ENCODE data around the gene CNGB1.
"Not testable (repeated sequence)": the region's sequence is repeated elsewhere in the genome, so short reads cannot be mapped to it uniquely, and the experiment has no call there.

Gene CNGB1

DNA sequence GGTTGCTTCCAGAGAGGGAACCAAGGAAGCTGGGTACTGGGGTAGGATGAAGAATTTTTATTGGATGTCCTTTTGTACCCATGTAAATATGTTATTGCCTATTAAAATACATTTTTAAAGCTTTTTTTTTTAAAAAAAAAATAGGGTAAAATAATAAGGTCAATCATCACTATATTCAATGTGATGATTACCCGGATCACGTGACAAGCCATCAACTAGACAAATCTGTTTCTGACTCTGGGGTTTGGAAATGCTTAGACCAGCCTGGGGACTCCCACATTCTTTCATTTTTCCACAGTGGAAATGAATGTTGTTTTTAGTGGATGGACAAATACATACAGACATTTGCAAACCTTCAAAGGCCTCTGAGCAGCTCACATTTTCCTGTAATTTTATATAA lies 88.7 kb downstream of the CNGB1 start:
- DNase-seq, result no peak

DNA sequence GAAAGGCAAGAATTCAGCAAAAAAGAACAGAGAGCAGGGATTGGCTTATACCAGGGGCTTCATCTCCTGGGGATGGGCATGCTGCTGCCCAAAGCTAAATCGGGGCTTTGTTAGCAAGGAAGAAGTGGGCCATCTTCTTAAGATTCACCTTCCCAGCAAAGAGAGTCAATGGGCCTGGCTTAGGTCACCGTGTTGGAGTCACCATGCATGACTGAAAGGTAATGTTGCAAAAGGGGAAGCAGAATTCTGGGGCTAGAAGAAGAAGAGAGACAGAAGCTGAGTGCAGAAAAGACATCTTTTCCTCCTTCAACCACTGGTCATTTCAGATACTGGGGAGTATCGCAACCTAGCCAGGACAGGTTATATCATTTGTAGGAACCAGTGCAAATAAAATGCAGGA lies 92.3 kb downstream of the CNGB1 start:
- no peak for DNase-seq

DNA sequence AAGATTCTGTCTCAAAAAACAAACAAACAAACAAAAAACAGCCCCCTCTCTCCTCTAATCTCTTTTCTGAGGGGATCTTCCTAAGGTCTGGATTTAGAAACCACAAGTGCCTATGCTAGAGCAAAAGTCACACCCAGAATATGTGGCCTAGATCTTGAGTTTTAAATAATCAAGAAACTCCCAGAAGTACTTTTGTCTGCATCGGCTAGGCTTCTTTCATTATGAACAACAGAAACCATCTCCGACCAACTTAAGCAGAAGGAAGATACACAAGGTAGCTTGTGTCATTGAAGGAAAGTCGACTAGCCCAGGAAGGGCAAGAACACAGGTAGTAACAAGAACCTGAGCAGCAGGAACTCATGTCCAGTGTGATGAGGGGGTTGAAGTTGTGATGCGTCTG lies 94.7 kb downstream of the CNGB1 start:
- no peak for DNase-seq

DNA sequence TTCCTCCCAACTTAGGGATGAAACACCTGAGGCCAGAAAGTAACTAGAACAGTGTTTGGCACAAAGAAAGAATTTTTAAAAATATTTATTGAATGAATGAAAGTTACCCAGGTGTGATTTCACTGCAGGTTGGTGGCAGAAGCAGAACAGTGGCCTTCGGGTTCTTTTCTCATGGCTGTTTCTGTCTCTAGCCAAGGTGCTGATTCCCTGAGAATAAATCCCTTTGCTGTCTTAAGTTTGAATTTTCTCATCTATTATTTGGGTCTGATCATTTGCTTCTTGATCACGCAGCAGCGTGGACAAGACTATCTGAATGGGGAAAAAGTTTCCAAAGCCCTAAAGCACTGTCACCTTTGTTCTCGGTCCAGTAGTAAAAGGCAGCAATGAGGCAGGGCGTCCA lies 95.6 kb downstream of the CNGB1 start:
- no peak for DNase-seq

DNA sequence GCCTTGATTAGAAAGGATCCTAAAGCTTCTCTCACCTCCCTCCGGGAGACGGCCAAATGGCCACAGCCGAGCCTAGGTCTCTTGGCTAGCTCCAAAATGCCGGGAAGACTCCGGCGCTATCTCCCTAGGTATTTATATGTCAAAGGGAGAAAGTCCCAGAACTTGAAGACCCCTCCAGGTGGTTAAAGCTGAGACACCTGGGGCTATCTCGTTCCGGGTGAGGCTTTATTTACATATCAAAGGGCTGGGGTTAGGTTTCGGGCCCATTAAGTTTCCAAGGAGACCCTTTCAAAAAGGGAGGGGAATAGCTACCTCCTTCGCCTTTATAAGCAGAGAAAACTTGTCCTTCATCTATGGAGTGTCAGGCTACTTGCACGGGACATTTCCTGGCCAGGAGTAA lies 97.7 kb downstream of the CNGB1 start:
- no peak for DNase-seq

DNA sequence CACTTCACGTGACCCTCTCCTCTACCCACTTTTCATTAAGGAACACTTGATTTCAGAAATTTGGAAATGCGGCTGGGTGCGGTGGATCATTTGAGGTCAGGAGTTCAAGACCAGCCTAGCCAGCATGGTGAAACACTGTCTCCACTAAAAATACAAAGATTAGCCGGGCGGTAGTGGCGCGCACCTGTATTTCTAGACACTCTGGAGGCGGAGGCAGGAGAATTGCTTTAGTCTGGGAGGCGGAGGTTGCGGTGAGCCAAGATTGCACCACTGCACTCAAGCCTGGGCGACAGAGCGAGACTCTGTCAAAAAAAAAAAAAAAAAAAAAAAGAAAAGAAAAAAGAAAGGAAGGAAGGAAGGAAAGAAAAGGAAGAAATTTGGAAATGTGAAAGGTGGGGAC lies 98.2 kb downstream of the CNGB1 start:
- DNase-seq, result not testable (repeated sequence)

DNA sequence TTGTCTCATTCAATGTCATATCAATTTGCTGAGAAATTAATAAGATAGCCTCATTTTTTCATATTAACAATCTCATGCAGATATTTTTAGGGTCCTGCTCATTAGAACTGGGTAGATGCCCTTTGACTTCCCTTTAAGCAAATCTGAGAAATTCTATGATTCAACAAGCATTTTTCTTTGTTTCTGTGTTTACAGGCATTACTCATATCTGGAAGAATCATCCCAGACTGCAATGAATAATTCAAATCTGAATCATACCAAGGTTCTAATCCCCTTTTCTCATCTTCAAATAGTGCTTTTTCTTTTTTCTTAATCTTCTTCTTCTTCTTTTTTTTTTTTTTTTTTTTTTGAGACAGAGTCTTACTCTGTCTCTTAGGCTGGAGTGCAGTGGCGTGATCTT lies 99.5 kb downstream of the CNGB1 start:
- no peak for DNase-seq

DNA sequence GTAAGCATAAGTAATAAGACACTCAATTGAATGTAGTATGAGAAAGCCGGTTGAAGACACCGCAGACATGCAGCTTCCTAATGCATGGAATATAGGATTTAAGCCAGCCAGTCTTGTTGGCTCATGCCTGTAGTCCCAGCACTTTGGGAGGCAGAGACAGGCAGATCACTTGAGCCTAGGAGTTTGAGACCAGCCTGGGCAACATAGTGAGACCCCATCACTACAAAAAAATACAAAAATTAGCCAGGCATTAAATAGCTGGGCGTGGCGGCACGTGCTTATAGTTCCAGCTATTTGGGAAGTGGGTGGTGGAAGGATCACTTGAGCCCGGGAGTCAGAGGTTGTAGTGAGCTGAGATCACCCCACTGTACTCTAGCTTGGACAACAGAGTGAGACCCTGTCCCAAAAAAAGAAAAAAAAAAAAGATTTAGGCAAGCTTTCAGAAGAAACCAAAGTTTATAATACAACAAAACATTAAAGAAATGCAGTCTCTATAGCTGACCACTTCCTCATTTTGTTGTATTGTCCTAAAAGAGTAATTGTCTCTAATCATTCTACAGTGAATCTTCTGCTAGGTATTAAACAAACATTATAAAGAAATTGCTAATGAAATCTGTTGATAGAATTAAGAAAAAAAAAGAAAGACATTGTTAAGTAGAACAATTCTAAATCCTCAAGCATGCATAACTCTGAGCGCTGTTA lies 100.0 kb downstream of the CNGB1 start:
- no peak for DNase-seq

DNA sequence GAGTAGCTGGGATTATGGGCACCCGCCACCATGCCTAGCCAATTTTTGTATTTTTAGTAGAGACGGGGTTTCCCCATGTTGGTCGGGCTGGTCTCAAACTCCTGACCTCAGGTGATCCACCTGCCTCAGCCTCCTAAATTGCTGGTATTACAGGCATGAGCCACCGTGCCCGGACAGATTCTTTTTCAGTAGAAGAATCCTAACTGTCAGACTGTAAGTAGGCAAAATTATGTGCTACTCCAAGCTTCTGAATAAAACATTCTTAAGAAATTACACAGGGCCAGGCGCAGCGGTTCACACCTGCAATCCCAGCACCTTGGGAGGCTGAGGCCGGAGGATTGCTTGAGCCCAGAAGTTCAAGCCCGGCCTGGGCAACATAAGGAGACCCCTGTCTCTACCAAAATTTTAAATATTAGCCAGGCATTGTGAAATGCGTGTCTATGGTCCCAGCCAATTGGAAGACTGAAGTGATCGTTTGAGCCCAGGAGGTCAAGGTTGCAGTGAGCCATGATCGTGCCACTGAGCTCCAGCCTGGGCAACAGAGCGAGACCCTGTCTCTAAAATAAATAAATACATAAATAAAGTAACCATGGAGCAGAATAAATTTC lies 101.9 kb downstream of the CNGB1 start:
- DNase-seq, result no peak

DNA sequence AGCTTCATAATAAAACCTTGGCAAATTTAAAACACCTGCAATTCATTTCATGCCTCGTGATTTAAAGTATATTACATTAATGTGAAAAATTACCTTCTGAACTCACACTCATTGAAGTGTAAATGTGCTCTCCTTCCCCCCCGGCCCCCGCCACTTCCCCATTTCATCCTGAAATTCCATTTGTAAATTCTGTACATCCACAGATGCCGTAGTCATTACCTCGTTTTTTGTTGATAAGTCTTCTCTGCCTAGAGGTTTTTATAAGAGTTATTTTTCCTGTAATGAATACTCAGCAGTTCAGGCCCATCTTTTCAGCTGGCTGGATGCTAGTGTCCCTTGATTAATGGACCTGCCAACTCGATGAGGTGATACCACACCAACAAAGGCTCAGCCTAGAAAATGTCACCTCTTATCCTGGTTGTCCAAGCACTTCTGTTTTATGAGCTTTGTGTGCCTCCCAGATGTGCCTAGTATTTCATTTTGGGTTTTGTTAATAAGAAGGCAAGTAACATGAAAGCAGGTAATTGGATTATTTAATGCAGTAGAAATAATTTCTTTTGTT lies 103.8 kb downstream of the CNGB1 start:
- DNase-seq, result no peak

DNA sequence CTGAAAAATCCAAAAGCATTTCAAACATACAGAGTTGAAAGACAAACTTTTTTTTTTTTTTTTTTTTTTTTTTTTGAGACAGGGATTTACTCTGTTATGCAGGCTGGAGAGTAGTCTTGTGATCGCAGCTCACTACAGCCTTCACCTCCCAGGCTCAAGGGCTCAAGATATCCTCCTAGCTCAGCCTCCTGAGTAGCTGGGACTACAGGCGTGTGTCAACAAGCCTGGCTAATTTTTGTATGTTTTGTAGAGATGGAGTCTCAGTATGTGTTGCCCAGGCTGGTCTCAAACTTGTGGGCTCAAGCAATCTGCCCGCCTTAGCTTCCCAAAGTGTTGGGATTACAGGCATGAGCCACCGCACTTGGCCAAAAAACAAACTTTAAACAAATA lies 104.4 kb downstream of the CNGB1 start:
- DNase-seq, result no peak

DNA sequence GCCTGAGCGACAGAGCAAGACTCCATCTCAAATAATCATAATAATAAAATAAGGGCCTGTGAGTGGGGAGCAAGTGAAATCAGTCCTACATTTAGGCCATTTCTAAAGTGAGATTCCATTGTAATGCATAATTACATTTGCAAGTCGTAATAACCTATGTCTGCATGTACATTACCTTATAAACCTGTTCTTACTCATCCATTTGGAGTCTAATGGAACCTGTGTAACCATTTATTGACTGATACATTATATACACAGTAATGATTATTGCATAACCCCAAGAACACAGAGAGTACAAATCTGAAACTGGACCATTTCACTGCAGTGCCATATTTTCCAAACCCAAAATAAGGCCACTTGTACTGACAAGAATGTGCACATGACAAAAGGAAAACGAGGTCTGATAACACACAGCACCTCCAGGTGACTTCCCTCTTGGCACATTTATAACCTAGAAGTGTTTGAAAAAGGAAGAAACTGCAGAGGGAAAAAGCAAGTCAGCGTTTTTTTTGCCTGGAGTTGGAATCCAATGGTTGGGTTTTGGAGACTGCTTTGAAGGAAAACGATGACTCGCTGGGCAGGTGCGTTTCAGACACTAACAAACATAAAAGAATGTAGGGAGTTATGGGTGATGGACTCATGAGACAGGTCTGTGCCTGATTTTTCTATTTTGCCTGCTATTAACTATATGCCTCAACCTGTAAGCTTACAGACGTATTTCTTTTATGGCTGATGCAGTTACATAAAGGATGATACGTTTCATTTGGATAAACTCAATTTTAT lies 105.0 kb downstream of the CNGB1 start:
- DNase-seq, result no peak

DNA sequence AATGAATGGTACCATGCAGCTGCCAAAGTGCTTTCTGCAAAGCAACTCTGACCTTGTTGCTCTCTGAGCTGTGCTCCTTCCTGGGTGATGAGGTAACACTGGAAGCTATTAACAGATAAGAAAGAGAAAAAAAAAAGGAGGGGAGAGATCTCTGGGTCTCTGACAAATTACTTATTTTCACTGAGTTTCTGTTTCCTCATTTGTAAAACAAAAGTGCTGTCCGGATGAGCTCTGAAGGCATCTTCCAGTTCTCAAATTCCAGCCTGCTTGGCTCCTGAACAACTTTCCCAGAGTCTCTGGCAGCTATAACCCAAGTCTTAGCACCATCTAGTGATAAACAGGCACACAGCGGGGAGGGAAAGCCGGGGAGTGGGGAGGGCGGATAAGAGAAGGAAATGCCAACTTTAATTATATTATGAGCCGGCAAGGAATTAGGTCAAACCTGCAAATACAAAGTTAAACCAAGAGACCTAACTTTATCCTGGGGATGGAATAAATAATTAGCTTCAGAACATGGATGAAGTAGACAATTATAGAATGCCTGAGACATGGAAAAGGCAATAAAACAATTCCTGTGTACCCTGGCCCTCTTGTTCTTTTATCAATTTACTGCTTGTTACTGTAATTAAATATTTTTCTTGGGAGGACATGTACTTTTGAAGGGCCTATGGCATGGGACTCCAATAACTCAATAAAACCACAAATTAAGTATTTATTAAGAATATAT lies 107.3 kb downstream of the CNGB1 start:
- DNase-seq, result no peak

DNA sequence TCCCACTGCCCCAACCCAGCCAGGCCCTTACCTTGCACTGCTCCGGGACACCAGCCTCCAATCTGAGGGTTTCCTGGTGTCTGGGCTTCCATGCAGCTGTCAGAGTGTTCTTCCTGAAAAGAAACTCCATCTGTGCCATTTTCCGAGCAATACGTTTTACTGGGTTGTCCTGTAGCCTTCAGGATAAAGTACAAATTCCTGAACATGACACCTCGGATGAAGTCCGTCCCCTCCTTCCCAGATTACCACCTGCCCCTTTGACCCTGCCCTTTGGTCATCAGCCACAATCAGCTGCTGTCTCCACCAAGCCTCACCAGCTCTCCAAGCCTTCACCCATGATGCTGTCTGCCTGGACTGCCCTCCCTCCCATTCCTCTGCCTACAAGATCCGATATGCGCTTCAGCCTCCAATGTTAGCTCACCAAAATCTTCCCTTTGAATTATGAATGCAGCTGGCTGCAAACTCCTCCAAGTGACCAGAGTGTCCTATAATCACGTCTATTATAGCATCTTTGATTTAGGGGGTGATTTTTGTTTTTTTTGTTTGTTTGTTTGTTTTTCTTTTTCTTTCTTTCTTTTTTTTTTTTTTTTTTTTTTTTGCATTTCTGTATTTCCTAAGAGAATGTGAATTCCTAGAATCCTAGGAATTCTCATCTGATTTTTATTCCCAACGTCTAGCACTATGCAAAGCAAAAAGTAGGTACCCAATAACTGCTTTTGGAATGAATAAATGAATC lies 108.1 kb downstream of the CNGB1 start:
- no peak for DNase-seq

DNA sequence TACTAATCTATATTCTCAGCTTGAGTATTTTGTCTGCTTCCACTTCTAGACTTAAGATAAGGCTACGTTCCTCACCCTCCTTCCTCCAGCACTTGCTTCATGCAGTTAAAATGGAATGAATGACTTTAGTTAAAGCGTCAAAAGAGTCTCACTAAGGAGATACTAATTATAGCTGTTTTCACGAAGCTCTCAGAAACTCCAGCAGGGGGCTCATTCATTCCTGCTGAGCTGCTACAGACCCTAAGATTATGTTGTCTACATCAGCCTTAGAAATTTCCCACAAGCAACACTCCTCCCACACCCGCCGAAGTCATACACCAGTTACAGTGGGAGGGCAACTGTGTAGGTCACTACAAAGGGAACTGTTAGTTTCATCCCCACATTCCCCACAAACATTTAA lies 111.6 kb downstream of the CNGB1 start:
- no peak for DNase-seq

DNA sequence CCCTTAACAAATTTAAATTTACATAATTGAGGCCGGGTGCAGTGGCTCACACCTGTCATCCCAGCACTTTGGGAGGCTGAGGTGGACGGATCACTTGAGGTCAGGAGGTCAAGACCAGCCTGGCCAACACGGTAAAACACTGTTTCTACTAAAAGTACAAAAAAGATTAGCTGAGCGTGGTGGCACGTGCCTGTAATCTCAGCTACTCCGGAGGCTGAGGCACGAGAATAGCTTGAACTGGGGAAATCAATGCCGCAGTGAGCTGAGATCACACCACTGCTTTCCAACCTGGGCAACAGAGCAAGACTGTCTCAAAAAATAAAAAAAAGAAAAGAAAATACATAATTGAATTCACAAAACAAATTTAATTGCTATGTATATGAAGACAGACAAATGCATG lies 112.3 kb downstream of the CNGB1 start:
- DNase-seq, result no peak

DNA sequence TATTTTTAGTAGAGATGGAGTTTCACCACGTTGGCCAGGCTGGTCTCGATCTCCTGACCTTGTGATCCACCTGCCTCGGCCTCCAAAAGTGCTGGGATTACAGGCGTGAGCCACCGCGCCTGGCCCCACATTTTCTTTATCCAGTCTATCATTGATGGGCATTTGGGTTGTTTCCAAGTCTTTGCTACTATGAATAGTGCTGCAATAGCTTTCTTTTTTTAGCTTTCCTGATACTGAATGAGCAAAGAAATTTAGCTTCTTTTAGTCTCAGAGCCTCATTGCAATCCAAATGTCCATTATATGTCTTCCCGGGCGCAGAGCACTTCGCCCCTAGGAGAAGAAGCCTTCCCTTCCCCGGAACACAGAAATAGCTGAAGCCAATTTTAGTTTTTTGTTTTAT lies 112.9 kb downstream of the CNGB1 start:
- DNase-seq, result not testable (repeated sequence)

DNA sequence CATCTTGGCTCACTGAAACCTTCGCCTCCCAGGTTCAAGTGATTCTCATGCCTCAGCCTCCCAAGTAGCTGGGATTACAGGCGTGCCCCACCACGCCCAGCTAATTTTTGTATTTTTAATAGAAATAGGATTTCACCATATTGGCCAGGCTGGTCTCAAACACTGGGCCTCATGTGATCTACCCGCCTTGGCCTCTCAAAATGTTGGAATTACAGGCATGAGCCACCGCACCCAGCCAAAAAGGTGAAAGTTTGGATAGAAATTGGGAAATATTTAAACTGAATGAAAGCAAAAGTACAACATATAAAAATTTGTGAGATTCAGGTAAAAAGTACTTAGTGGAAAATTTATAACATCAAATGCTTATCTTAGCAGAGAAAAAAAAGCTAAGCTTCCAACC lies 115.7 kb downstream of the CNGB1 start:
- DNase-seq, result no peak

DNA sequence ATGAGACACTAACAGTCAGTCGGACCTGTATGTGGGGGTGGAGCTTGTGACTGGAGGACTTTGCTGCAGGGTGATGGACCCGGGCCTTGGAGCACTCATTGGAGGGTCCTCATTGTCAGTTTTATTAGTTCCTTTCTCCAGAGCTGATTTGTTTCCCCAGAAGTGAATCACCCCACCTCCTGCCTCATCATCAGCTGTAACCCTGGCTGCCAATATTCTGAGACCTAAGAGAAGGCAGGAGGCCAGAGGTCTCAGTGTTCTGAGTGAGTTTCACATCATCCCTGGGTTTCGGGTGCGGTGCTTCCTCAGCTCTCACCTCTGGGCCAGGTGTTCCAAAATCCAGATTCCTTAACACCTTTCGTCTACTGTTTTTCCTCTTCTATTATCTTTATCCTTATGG lies 118.7 kb downstream of the CNGB1 start:
- DNase-seq, result no peak

DNA sequence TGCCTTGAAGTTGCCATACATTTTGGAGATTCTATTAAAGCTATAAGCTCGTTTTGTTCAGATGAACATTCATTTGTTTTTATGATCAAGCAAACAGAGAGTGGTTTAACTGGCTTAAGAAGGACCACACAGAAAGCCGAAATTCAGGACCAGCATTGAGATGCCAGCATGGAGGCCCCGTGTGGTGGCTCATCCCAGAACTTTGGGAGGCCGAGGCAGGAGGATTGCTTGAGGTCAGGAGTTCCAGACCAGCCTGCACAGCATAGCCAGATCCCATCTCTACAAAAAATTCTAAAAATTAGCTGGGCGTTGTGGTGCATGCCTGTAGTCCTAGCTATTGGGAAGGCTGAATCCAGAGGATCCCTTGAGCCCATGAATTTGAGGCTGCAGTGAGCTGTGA lies 122.7 kb downstream of the CNGB1 start:
- DNase-seq, result no peak

DNA sequence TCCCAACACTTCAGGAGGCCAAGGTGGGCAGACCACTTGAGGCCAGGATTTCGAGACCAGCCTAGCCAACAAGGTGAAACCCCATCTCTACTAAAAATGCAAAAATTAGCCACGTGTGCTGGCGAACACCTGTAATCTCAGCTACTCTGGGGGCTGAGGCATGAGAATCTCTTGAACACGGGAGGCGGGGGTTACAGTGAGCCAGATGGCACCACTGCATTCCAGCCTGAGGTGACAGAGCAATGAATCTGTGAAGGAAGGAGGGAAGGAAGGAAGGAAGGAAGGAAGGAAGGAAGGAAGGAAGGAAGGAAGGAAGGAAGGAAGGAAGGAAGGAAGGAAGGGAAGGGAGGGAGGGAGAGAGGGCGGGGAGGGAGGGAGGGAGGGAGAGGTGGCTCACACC lies 124.0 kb downstream of the CNGB1 start:
- not testable (repeated sequence) for DNase-seq

DNA sequence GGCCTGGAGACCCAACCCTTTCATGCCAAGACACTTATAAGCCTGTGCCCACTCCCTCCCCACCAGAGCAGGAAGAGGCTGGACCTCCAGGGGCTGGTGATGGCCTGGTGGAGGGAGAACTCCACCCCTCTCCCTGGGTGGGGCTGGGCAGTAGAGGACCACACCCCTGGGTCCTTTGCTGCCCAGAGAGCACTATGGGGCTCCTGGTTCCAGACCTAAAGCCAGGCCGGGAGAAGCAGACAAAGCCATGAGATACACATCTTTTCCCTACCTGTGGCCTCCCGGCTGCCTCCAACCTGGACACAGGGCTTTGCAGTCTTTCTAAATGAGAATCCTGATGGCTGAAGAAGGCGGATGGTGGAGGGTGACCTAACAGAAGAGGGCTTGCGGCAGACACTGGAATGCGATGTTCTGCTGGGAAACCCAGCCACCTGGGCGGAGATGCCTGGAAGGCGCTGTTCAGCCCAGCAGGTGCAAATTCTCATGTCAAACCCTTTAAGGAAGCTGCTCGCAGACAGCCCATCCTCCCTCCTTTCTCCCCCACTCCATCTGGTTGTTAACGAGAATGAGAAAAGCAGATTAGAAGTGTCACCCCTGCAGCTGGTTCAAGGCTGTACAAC lies 124.7 kb downstream of the CNGB1 start:
- no peak for DNase-seq

Data from activated CD4-positive, alpha-beta T cell treated with anti-CD3 and anti-CD28 coated beads, Interleukin-2, amount 50 U/mL, for 1 hour (primary cell).